ENCODE results near the gene PIK3R6.

Gene PIK3R6

DNA sequence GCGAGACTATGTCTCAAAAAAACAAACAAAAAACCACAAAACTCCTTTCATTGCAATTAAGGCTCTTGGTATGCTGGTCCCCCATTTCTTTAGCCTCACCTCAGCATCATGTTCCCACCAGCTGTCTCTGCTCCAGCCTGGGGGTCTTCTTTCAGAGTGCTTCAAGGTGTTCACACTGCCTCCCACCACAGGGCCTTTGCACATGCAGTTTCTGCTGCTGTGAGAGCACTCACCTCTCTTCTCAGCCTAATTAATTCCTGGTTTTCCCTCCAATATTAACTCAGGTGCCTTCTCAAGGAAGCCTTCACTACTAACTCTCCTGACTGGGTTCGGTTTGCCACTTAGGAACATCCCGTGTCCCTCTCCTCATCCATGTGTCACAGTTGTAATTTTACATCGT is 15.9 kb upstream of the PIK3R6 start:
- DNase-seq (ENCODE audit: low spot score): no peak
- Histone ChIP-seq H3K4me3 (no peak overlapping the region), H3K27ac (no peak overlapping the region)
- TF ChIP-seq CTCF (IDR thresholded peaks at IDR 0.05): no peak

DNA sequence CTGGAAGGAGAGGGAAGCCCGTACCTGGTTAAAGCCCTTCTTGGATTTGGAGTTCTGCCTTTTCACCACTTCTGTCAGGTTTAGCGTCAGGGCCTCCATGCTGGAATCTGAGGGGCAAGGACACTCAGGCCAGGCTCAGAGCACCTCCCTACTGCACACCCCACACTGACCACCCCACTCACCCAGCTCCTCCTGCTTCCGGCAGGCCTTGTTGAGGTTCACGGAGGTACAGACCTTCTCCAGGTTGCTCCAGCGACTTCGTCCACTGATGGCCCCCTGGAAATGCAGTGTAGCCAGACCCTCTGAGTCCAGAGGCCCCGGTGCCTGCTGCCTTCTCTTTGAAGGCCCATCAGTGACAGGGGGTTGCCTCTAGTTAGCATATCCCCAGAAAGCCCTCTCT is 14.1 kb upstream of the PIK3R6 start:
- no peak for TF ChIP-seq CTCF (IDR thresholded peaks at IDR 0.05)
- Histone ChIP-seq H3K27ac (no peak overlapping the region), H3K4me3 (no peak overlapping the region)
- DNase-seq (ENCODE audit: low spot score): no peak

DNA sequence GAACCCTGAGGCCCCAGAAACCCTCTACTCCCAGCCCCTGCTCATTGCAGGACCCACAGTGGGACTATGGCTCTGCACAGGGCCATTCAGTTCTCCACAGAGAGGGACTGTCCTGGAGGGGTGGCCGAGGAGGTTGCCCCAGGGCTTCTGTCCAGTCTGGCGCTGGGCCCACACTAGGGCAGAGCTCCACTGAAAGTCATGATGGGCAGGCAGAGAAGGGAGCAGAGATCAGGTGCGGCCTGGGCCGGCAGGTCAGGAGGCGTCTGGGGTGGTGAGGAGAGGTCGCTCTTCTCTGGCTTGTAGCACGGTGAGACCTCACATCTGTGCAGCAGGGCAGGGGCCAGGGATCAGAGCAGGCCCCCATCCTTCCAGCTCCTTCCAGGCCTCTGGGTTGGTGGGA is 13.0 kb upstream of the PIK3R6 start:
- Histone ChIP-seq H3K27ac (no peak overlapping the region), H3K4me3 (no peak overlapping the region)
- no peak for TF ChIP-seq CTCF (IDR thresholded peaks at IDR 0.05)
- DNase-seq (ENCODE audit: low spot score): no peak

DNA sequence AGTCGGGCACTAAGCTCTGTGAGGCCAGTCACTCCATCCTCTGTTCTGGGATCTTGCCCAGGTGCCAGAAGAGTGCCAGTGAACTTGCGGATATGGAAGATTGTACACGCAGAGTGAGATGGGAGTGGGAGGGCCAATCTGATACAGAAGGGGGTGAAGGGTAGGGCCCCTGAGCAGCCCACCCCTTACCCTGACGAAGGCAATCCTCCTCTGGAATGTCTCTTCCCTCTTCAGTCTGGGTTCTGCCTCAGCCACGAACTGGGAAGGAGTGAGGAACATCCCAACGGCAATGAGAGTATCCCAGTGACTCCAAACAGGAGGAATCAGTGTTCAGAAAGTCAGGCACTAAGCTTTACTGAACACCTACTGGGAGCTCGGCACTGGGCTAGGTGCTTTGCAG is 11.9 kb upstream of the PIK3R6 start:
- no peak for DNase-seq (ENCODE audit: low spot score)
- no peak for TF ChIP-seq CTCF (IDR thresholded peaks at IDR 0.05)
- H3K4me3 ChIP-seq: no peak overlapping the region
- no peak overlapping the region for H3K27ac ChIP-seq

- DNase-seq (ENCODE audit: low spot score): no peak
- Histone ChIP-seq H3K4me3 (no peak overlapping the region), H3K27ac (no peak overlapping the region)
- no peak for TF ChIP-seq CTCF (IDR thresholded peaks at IDR 0.05)
These were observed 10.5 kb upstream of the PIK3R6 start for GRCh38 chr17:8877984-8878383.

DNA sequence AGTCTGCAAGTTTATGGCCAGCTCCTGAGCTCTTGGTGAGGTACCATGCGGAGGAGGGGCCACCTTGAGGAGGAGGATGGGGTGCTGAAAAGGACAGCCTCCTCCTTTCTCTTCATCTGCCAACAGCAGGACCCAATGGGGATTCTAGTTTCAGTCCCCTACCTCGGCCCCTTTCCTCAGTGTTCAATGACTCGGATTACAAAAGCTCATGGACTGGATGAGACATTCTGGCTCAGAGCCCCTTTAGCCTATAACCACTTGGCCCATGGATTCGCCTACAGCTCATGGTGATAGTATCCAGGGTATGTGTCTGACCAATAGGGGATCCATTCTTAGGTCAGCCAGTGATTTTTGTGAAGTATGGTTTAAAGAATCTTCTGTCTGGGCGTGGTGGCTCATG is 8.5 kb upstream of the PIK3R6 start:
- Histone ChIP-seq H3K27ac (no peak overlapping the region), H3K4me3 (no peak overlapping the region)
- DNase-seq (ENCODE audit: low spot score): no peak
- no peak for TF ChIP-seq CTCF (IDR thresholded peaks at IDR 0.05)

DNA sequence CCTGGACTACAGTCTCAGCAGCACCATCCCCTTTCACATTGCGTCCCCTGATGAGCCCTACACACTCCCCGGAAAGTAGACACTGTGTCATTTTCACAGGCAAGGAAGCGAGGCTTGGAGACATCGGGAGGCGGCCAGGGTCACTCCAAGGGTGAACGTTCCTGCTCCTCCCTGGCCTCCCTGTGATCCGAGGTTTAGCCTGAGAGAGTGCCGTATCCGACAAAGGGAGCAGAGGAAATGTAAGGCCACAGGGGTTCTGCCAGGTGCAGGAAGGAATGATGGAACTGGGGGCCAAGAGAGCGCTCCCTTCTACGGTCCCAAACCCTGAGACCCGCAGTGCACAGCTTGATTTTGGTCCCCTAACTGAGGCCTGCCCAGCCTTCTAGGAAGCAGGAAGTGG is 8.0 kb upstream of the PIK3R6 start:
- no peak for TF ChIP-seq CTCF (IDR thresholded peaks at IDR 0.05)
- no peak for DNase-seq (ENCODE audit: low spot score)
- Histone ChIP-seq H3K27ac (no peak overlapping the region), H3K4me3 (no peak overlapping the region)

Data from coronary artery (tissue), 2 donors.